Activated CD4-positive, CD25-positive, alpha-beta regulatory T cell (primary cell): ENCODE measurements around the gene CREB3L2.
"Not testable (repeated sequence)": the region's sequence is repeated elsewhere in the genome, so short reads cannot be mapped to it uniquely, and the experiment has no call there.

Experiments used
- DNase-seq, 4 experiments: peaks; one replicate each; lab custom pipeline; 2025; lab: John Stamatoyannopoulos, UW

Gene CREB3L2

DNA sequence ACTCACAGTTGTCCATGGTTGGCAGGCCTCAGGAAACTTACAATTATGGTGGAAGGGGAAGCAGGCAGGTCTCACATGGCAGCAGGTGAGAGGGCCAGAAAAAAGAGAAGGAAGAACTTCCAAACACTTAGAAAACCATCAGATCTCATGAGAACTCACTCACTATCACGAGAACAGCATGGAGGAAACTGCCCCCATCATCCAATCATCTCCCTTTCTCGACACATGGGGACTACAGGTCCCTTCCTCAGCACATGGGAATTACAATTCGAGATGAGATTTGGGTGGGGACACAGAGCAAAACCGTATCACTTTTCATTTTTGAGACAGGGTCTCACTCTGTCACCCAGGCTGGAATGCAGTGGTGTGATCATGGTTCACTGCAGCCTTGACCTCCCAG, 12.3 kb upstream of the CREB3L2 start:
- not testable (repeated sequence) for DNase-seq

DNA sequence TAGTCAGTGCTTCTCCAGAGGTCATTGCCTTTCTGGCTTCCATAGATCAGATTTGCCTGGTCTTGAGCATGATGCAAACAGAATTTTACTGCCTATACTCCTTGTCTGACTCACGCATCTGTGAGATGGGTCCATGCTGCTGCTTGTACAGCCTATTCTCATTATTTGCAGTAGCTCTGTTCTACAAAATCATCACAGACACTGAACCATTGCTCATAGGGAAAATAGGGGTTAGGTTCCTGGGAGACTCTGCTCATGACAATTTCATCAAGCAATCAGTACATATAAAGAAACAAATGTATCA, 7.4 kb upstream of the CREB3L2 start:
- no peak for DNase-seq

DNA sequence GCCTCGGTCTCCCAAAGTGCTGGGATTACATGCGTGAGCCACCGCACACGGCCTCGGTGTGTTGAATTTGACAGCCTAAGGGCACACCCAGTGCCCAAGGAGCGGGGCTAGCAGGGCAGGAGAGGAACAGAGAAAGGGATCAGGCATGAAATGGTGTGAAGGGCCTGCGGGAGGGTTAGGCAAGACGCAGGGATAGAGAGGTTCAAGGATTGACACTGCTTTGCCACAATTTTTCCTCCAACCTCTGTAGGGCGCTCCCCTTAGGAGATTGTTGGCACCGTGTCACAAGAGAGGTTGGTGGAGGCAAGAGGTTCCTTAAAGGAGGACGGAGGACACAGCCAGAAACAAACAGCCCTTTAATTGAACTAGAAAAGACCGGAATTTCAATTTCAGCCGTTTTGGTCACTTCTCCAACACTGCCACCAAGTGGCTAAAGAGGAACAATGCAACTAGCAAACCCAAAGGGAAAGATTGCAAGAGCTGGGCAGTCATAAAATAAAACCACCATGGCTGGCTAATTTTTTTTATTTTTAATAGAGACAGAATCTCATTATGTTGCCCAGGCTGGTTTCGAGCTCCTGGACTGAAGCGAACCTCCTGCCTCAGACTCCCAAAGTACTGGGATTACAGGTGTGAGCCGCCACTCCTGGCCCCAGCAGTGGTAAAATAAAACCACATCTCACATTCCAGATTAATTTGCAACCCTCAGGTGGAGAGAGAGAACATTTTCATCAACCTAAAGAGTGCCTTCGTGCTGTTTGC, 6.9 kb upstream of the CREB3L2 start:
- no peak for DNase-seq

DNA sequence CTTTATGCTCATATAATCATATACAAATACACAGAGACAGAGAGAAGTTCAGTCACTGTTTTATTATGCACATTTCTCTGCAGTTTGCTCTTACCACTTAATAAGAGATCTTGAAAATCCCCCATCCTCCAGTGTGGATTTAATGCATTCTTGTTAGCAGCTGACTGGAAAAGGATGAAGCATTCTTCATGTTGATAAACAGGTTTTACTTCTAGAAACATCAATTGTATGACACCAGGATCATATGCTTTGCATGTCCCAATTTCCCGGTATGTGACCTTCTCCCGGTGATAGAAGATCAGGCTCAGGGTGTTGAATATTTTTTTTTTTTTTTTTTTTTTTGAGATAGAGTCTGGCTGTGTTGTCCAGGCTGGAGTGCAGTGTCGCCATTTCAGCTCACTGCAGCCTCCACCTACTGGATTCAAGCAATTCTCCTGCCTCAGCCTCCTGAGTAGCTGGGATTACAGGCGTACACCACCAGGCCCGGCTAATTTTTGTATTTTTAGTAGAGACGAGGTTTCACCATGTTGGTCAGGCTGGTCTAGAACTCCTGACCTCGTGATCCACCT, 6.2 kb upstream of the CREB3L2 start:
- no peak for DNase-seq

DNA sequence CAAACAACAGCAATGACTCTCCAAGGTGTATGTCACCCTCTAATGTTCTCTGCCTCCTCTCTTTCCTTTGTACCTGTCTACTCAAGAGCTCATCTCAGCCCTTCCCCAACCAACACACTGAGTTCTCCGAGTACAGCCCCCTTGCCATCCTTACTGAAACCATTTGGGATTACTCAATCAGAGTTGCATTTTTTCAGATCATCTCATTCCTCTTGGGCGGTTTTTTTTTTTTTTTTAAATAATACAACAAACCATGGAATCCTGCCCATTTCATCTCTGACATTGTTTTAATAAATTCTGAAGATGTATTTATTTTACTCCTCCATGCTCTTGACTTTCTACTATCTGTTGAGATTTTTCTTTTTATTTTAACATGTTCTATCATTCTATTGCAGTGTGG, 4.2 kb upstream of the CREB3L2 start:
- no peak for DNase-seq

DNA sequence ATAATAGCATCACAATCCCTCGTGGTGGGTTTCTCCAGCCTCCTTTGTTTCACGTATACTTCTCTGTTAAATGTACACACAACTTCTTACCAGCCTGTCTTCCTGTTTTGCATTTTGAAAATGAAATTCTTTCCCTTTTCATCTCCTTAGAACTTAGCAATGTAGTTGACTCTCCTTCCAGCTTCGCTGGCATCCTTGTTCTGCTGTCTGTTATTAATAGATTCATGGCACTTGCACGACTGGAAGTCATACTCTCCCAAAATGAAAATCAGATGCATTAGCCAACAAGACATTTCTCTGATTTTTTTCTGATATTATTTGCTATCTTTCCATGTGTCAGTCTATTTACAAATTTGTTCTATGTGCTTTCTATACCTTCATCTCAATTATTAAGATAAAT, 3.0 kb upstream of the CREB3L2 start:
- no peak for DNase-seq

DNA sequence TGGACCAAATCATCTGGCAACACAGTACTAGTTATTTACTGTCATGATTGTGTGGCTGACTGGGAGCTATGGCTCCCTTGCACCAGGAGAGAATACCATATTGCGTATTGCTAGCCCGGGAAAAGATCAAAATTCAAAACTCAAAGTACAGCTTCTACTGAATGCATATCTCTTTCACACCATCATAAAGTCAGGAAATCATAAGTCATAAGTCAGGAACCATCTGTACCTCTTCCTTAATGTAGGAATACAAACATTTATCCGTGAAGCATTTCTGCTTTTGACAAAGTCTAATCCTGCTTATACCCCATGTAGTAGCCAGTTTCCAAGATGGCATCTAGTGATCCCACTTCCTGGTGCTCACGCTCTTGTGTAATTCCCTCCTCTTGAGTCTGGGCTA, 2.2 kb upstream of the CREB3L2 start:
- no peak for DNase-seq

DNA sequence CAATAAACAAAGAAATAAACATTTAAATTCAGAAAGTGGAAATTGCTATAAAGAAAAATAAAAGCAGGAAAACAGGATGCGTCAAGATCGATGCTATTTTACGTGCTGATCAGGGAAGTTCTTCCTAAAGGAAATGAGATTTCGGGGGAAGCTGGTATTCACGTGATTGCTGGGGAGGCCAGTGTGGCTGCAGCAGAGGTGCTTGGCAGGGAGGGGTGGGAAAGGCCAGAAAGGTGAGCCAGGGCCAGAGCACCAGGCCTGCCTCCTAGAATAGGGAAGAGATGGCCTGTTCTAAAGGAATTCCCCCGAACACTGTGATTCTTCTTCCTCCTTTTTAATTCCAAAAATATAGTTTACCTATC, 923 bp upstream of the CREB3L2 start:
- no peak for DNase-seq

DNA sequence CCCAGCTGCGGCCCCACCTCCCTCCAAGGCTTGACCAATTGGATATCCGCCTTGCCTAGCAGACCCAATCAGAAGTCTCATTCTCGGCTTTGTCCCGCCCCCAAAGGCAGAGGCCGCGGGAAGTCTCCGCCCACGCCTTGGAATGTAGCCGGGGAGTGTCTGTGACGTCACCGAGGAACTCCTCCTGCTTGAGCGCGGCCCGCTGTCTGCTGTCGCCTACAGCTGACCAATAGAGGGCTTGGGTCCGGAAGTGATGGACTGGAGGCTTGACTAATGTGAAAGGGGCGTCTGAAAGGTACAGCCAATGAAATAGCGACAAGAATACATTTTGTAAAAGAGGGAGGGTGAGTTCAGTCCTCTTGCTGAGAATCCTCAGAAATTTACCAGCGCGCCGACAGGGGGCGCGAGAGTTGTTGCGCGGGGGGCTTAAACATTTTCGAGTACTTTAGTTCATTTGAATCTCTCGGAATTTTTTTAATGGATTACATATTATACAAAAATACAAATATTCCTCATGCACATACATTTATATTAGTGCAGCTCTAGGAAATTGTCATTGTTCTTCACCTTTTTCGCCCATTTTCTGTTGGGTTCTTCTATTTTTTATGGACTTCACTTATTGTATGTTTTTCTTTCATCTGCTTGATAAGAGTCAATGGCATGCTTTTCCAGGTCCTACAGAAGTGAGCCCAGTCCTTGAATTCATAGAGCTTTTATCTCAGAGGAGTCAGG, 376 bp upstream of the CREB3L2 start:
- peak; percentile 91 to 97 (median 92) for DNase-seq

DNA sequence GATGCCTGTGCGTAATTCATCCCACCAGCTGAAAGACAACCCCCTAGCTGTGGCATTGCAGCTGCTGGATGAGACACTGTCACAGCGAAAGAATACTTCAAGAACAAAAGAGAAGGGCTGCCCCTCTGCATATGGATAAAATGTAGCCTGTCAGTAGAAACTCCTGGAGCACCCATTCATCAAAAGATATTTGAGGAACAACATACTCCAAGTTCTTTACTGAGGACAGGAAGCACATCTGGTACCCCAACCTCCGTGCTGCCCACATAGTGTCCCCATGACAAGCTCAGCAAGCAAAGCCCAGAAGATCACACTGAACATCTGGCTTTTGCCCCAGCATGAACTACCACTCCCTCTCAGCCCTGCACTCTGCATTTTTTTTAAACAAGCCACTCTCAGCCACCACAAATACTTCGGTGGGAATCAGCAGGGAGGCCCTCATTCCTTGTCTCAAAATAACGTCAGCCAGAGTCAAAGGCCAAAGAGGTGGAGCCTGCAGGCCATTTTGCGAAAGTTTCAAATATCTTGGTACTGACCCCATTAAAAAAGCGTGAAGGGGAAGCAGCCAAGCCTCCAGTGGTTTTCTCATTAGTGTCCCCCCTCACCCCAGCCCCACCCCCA, 1.7 kb downstream of the CREB3L2 start:
- DNase-seq = no peak

DNA sequence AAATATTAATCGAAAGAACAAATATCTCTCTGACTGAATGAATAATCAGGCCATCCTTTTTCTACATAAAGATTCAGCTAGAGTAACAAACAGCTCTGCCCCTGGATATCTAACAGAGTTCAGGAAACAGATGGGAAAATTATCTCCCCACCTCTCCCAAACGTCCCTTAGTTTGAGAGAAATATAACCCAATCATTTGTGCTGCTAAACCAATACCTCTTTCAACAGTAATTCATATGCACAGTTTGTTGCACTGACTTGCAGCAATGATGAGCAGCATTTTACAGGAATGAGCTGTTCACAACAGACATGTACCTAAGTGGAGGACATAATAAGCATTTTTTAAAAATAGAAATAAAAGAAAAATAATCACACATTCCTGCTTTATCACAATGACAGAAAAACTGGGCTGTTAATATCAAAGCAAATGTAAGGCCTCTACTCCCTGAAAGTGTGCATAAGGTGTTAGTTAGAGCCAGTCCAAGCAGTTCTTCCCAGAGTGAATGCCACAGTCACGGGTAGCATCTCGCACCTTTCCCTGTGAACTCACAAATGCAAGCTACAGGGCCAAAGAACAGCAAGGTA, 2.3 kb downstream of the CREB3L2 start:
- no peak for DNase-seq

DNA sequence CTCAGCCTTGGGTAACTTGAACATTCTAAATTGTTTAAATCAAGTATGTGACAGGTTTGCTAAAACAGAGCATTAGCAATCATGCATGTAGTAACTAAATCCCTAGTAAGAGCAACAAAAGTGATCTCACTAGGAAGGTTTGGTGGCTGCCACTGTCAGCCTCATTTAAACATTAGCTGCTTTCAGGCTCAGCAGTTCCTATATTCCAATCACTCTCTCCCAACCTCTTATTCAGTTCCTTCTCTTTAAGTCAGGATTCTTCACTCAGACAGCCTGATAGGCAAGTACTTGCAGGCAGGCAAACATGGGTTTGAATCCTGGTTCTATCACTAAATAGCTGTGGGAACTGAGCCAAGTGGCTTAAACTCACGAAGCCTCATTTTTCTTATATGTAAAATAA, 3.6 kb downstream of the CREB3L2 start:
- no peak for DNase-seq

DNA sequence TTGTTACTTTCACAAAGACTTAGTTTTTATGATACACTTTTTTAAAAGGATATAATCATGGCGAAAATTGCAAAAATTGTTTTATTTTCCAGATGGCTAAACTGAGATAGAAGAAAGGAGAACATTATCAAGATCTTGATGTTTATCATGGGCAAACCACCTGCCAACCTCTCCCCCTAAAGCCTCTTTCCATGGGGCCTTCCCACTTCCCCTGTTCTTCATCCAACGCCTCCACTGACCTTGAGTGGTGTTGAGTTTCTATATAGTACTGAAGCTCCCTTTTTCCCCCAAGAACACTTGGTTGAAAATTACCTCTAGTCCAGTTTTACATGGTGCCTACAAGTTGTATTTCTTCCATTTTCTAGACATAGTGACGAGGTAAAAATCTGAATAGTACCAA, 5.0 kb downstream of the CREB3L2 start:
- no peak for DNase-seq

DNA sequence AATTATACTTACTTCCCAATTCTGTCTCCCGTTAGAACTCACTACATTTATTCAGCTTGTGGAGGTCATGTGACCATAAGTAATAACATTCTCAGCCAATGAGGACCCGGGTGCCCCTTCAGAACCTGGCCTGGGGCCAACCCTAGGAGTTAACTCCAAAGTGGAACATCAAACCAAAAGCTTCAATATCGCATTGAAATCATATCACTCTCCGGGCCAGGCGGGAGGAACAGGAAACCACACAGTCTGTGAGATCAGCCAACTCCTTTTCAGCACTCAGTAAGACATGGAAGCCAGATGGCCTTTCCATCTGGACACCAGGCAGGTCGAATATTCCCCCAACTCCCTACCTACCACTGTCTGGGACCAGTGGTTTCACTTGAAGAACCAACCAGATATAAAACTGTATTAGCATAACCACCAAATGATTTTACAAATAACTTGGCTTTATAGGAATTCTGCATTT, 5.5 kb downstream of the CREB3L2 start:
- DNase-seq = no peak

DNA sequence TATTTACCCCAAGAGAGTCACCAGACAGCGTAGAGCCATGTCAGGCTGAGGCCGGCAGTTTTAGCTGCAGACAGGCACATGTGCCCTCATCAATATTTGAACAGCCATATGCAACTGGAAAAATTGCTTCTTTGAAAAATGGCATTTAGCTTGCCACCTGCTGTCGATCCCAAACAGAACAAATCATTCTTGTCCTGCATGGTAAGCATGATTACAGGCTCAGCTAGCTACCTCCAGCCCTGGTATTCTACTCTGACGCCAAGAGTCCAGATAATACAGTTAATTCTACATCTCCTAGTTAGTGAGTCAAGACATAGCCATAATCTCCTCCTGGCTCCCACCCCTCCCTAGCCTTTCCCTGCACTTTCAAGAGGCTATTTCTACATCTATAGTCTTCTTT, 7.7 kb downstream of the CREB3L2 start:
- no peak for DNase-seq

DNA sequence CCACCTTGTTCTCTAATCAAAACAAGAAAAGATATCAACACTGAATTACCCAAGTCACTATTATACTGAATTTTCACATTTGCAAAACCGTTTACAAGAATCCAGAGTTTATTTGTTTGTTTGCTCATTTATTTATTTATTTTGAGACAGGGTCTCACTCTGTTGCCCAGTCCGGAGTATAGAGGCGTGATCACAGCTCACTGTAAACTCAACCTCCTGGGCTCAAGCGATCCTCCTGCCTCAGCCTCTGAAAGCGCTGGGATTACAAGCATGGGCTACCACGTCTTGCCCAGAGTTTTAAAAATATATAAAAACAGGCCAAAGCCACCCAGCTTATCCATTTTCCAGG, 8.5 kb downstream of the CREB3L2 start:
- DNase-seq = no peak

DNA sequence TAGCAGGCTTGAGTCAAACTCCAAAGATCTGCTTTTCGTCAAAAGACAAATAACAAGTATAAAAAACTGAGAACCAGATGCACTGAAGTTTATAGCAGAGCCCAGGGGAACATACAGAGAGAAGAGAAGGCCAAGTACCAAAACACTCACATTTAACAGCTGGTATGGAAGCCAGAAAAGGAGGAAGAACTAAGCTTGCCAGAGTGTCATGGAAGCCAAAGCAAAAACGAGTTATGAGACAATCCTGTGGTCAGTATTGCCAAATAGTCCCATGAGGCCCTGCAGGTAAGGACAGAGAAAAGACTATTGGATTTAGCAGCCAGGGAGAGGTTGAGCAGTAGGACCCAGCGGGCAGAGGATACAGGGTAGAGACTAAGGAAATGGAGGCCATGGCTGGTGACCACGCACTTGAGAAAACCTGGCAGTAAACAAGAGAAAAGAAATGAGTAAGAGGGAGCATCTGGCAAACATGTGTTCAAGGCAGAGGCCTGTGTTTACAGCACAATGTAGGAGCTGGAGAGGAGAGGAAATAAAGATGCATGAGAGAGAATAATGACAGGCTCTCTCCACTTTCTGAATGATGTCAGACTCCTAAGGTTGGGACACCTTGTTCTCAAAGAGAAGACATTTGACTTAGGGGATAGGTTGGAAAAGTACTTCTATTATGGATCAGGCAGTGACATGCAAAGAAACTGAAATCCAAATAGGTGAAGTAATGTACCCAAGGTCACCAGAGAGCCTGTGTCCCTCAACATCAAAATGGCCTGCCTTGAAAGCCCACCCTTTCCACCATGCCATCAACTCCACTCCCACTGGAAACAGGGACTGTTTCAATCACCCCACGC, 9.1 kb downstream of the CREB3L2 start:
- no peak for DNase-seq

DNA sequence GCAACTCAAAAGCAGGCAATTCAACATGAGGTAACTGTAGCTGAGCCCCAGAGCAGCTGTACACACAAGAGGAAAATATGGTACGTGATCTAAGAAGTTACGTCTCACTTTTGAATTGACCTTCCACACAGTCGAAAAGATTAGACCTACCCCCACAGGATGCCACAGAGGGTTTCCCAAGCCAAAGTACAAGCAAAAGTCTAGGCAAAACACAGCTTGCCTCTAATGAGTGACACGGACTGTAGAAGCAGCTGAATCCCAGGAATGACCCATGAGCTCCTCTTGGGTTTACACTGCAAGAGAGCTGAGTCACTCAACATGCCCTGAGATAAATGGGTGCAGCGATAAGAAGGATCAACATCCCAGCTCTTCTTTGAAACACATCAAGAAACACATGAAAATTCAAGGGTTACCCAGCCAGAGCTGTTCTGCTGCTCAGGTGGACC, 9.8 kb downstream of the CREB3L2 start:
- no peak for DNase-seq

DNA sequence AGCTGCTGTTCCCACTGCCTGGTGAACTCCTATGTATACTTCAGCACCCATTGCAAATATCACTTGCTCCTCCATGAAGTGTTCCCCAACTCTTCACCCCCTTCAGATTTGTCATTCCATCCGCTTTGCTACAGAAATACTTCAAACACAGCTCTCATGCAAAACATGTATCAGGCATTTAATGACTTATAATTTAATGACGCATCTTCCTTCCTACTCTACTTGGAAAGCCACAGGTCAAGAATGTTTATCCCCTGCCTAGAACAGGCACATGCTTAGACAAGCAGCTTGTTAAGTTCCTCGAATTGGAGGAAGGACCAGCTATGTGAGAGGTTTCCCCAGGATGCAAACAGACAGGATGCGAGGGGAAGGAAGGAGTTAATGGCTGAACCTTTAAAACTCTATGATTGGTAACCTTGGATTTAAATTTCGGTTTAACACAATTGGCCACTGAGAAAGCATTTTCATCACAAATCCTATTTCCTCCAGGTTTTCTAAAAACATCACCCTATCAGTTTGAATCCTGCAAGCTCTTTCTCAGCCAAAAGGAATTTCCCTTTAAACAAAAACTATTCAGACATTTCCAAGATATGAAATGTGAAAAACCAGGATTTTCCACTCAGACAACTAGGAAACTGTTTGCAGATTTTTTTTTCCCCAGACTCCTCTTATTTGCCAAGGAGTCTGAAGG, 11.5 kb downstream of the CREB3L2 start:
- no peak for DNase-seq

DNA sequence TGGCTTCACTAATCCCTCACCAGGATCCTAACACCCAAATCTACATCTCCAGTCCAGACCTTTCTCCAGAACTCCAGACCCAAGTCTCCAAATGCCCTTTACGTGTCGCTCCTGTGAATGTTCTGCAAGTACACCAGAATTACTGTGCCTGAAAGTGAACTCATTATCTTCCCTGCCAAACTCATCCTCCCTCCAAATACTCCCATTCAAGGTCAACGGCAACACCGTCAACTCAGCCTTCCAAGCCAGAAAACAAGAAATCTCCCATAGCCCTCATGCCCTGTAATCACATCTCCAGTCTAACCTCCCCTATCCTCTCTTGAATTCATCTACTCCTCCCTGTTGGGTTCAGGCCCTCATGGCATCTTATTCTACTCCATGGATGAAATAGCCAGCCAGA, 12.3 kb downstream of the CREB3L2 start:
- no peak for DNase-seq

DNA sequence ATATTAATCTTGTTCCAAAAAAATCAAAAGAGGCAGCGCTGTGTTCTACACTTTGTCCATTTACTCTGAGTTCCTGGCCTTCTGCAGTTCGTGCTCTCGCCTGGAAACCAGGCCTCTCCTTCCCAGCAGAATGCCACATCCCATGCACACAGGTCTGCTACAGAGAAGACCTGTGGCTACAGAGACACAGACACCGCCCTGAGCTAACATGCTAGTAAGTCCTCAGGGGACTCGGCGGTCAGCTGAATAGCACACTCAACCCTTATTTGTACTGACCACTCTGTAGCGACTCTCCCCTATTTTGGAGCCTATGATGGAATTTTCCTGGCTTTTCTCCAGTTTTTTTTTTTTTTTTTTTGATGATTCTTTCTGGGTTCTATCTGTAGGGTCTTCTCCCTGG, 12.8 kb downstream of the CREB3L2 start:
- DNase-seq = no peak
